Measurements from ENCODE around the gene APLF. TPM values are rescaled to one million over a fixed set of nuclear protein-coding genes. Genes with fewer than 3 reads are reported as not detected.

APLF gene
- total RNA-seq, 4 donors from 2014 or later = 6.9 to 11.6 (median 10.6) TPM

GRCh38 chr2:68420254-68420910 lies 47.0 kb upstream of the APLF start:
- DNase-seq (ENCODE audit: low spot score in 2 of 2) = no peak
- Histone ChIP-seq H3K4me3 (no peak overlapping the region), H3K4me1 (no peaks in the 10 kb centered on the region), H3K36me3 (no peaks in the 10 kb centered on the region), H3K27ac (no peak overlapping the region), H3K9me3 (no peaks in the 10 kb centered on the region), H3K27me3 (no peaks in the 10 kb centered on the region)
- WGBS, 2 donors = 65 to 68% methylated on average over 3 of the region's 3 CpGs
- TF ChIP-seq POLR2A (IDR thresholded peaks at IDR 0.05) (no peak), CTCF (IDR thresholded peaks at IDR 0.05) (no peak), EP300 (IDR thresholded peaks at IDR 0.05) (no peak)

- H3K27me3 ChIP-seq = no peaks in the 10 kb centered on the region
- H3K4me1 ChIP-seq = peaks cover 0 to 19% (median 13%) of the 10 kb centered on the region in 4 donors
- DNase-seq (ENCODE audit: low spot score in 2 of 2) = no peak
- WGBS, 2 donors = 47% methylated on average over 2 of the region's 2 CpGs
- no peaks in the 10 kb centered on the region for H3K9me3 ChIP-seq
- no peak overlapping the region for H3K27ac ChIP-seq
- no peak for TF ChIP-seq CTCF (IDR thresholded peaks at IDR 0.05)
- TF ChIP-seq EP300 (IDR thresholded peaks at IDR 0.05) = no peak
- H3K4me3 ChIP-seq = no peak overlapping the region
- no peaks in the 10 kb centered on the region for H3K36me3 ChIP-seq
Observed at GRCh38 chr2:68423966-68424650, 43.3 kb upstream of the APLF start.

GRCh38 chr2:68425503-68425902 lies 41.9 kb upstream of the APLF start:
- 78 to 80% methylated on average over 3 of the region's 3 CpGs for WGBS, 2 donors
- Histone ChIP-seq H3K4me3 (no peak overlapping the region), H3K27ac (no peak overlapping the region), H3K4me1 (peaks cover 0 to 19% (median 13%) of the 10 kb centered on the region in 4 donors), H3K27me3 (no peaks in the 10 kb centered on the region), H3K36me3 (no peaks in the 10 kb centered on the region), H3K9me3 (no peaks in the 10 kb centered on the region)
- DNase-seq (ENCODE audit: low spot score in 2 of 2) = no peak
- TF ChIP-seq POLR2A (IDR thresholded peaks at IDR 0.05) = no peak
- TF ChIP-seq EP300 (IDR thresholded peaks at IDR 0.05) = no peak
- no peak for TF ChIP-seq CTCF (IDR thresholded peaks at IDR 0.05)

- Histone ChIP-seq H3K4me1 (peaks cover 0 to 19% (median 13%) of the 10 kb centered on the region in 4 donors), H3K36me3 (no peaks in the 10 kb centered on the region), H3K9me3 (no peaks in the 10 kb centered on the region), H3K27me3 (no peaks in the 10 kb centered on the region), H3K4me3 (no peak overlapping the region), H3K27ac (no peak overlapping the region)
- no peak for DNase-seq (ENCODE audit: low spot score in 2 of 2)
- no peak for TF ChIP-seq POLR2A (IDR thresholded peaks at IDR 0.05)
- no peak for TF ChIP-seq EP300 (IDR thresholded peaks at IDR 0.05)
- TF ChIP-seq CTCF (IDR thresholded peaks at IDR 0.05) = no peak
- WGBS, 2 donors = 63 to 78% methylated on average over 1 of the region's 1 CpG
Observed at GRCh38 chr2:68426446-68426845, 40.9 kb upstream of the APLF start.

- H3K36me3 ChIP-seq = no peaks in the 10 kb centered on the region
- no peaks in the 10 kb centered on the region for H3K9me3 ChIP-seq
- H3K27me3 ChIP-seq = no peaks in the 10 kb centered on the region
- WGBS, 2 donors = 71 to 74% methylated on average over 10 of the region's 10 CpGs
- no peak overlapping the region for H3K4me3 ChIP-seq
- H3K4me1 ChIP-seq = peaks cover 0 to 19% (median 13%) of the 10 kb centered on the region in 4 donors
- no peak for DNase-seq (ENCODE audit: low spot score in 2 of 2)
- TF ChIP-seq POLR2A (IDR thresholded peaks at IDR 0.05) (no peak), CTCF (IDR thresholded peaks at IDR 0.05) (no peak), EP300 (IDR thresholded peaks at IDR 0.05) (peak in 1 of 2 donors; percentile 13)
- H3K27ac ChIP-seq = no peak overlapping the region
Observed at GRCh38 chr2:68426848-68427579, 40.4 kb upstream of the APLF start.

Measured in tibial nerve (tissue), 4 donors.